GM19023 (cell line): ENCODE measurements around the gene MAP1LC3B.

Source experiments
- ATAC-seq: cut with Tn5 transposase; IDR thresholded peaks from one replicate; pipeline ENCODE4 v1.9.1; 2021; ENCODE audit warnings: mild to moderate bottlenecking, moderate library complexity; ENCODE audit not compliant: unreplicated experiment

MAP1LC3B gene

DNA sequence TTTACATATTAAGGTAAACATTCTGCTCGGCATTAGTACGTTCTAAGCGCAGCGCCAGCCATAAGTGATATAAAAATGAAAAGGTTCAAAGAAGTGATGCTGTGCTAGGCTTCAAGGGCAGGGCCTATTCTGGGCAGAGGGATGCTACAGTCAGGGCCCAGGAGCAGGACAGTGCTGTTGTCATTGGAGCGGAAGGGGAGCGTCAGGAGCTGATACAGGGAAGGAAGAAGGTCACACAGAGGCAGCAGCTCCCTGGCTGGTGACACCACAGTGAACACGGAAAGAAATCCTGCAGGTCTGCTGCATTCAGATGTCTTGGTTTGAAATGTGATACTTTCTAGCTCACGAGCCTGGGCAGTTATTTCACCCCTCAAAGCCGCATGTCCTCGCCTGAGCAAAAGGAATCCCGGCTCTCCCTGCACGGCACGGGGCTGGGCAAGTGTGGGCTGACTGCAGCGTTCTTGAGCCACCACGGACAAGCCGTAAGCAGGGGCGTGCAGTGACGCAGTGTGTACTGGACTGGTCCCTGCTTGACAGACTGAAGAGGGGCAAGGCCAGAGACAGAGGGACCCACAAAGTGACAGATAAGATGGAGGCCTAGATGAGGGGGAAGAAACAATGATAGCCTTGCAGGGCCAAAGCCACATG lies 59.6 kb downstream of the MAP1LC3B start:
- ATAC-seq, result no peak

DNA sequence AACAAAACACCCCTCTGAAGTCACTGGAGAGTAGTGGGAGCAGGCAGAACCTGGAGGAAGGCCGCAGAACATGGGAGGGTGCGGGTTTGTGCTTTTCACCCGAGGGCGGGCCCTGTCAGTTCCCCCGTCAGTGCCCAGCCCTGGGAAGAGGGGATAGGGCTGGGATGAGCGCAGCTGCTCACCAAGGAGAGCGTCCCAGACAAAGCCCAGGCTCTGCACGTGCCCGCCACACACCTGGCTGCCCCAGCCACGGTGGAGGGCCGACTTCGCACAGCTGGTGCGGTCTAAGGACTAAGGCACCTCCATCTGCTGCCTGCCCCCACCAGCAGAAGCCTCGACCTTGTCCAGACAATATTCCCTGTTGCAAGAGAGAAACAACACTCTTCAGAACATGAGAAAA lies 61.2 kb downstream of the MAP1LC3B start:
- ATAC-seq, result no peak
